WTC11 (cell line): Measurements from ENCODE around the gene GPRC5C. TPM values are rescaled to one million over a fixed set of nuclear protein-coding genes. Genes with fewer than 3 reads are reported as not detected.

Experiments
- ATAC-seq: fragments of 200-7000 bp; cut with Tn5 transposase; 2 replicates; pipeline ENCODE4 v1.10.0; 2021; ENCODE audit warnings: mild to moderate bottlenecking, moderate library complexity
- CTCF ChIA-PET: fragments of 300-600 bp; sonication (Branson Sonifier 250); formaldehyde crosslinking; loops from one replicate; lab custom pipeline; 2021; ENCODE audit warnings: antibody characterized with exemption; lab: Charles Lee
- POLR2A ChIA-PET: fragments of 350-600 bp; sonication (Branson Sonifier 250); formaldehyde crosslinking; loops from one replicate; lab custom pipeline; 2021; ENCODE audit warnings: antibody characterized with exemption; lab: Charles Lee
- DNase-seq: peaks from one replicate; pipeline ENCODE4 v3.0.0; 2021; ENCODE audit warnings: low spot score
- H3K27ac Mint-ChIP-seq: 2 replicates; pipeline ENCODE4 v1.8.0; 2021; ENCODE audit warnings: mixed read lengths
- H3K27me3 Mint-ChIP-seq: 2 replicates; pipeline ENCODE4 v1.8.0; 2021; ENCODE audit warnings: low read depth, mild to moderate bottlenecking, moderate library complexity, mixed read lengths
- H3K36me3 Mint-ChIP-seq: 2 replicates; pipeline ENCODE4 v1.8.0; 2021; ENCODE audit warnings: mixed read lengths
- H3K4me1 Mint-ChIP-seq: 2 replicates; pipeline ENCODE4 v1.8.0; 2022; ENCODE audit warnings: mixed read lengths
- H3K4me3 Mint-ChIP-seq: 2 replicates; pipeline ENCODE4 v1.8.0; 2021; ENCODE audit warnings: mild to moderate bottlenecking, moderate library complexity, mixed read lengths
- H3K9me3 Mint-ChIP-seq: 2 replicates; pipeline ENCODE4 v1.8.0; 2021; ENCODE audit warnings: mixed read lengths
- CREB1 ChIP-seq: sonication (generic); formaldehyde crosslinking; IDR thresholded peaks from 2 replicates; pipeline ENCODE4 v1.8.0; 2023; ENCODE audit warnings: mild to moderate bottlenecking, missing genetic modification reagents
- ESRRA ChIP-seq: sonication (generic); formaldehyde crosslinking; IDR thresholded peaks from 2 replicates; pipeline ENCODE4 v1.8.1; 2022; ENCODE audit warnings: mild to moderate bottlenecking, missing genetic modification reagents, borderline replicate concordance
- MXD4 ChIP-seq: fragments of 250-450 bp; sonication (Bioruptor Pico); IDR thresholded peaks from 2 replicates; pipeline ENCODE4 v1.8.0; 2021; ENCODE audit warnings: mild to moderate bottlenecking, moderate library complexity, borderline replicate concordance
- MYBL2 ChIP-seq: sonication (generic); formaldehyde crosslinking; IDR thresholded peaks from 2 replicates; pipeline ENCODE4 v1.8.1; 2023; ENCODE audit warnings: mild to moderate bottlenecking, moderate library complexity, missing genetic modification reagents
- PRRX2 ChIP-seq: fragments of 250-450 bp; sonication (Bioruptor Pico); IDR thresholded peaks from 2 replicates; pipeline ENCODE4 v1.8.0; 2021; ENCODE audit warnings: mild to moderate bottlenecking
- SMAD3 ChIP-seq: sonication (generic); formaldehyde crosslinking; IDR thresholded peaks from 2 replicates; pipeline ENCODE4 v1.8.0; 2022; ENCODE audit warnings: missing genetic modification reagents, mild to moderate bottlenecking, borderline replicate concordance
- TEAD1 ChIP-seq: sonication (generic); formaldehyde crosslinking; IDR thresholded peaks from 2 replicates; pipeline ENCODE4 v1.8.0; 2022; ENCODE audit warnings: mild to moderate bottlenecking, missing genetic modification reagents
- USF2 ChIP-seq: sonication (generic); formaldehyde crosslinking; IDR thresholded peaks from 2 replicates; pipeline ENCODE4 v1.8.1; 2023; ENCODE audit warnings: mild to moderate bottlenecking, missing genetic modification reagents, moderate library complexity
- ZNF138 ChIP-seq: sonication (generic); formaldehyde crosslinking; conservative IDR thresholded peaks from 2 replicates; pipeline ENCODE4 v1.8.1; 2022; ENCODE audit warnings: mild to moderate bottlenecking, moderate library complexity, missing genetic modification reagents
- ZNF317 ChIP-seq: sonication (generic); formaldehyde crosslinking; IDR thresholded peaks from 2 replicates; pipeline ENCODE4 v1.8.1; 2023; ENCODE audit warnings: low read depth, mild to moderate bottlenecking, moderate library complexity, missing genetic modification reagents, borderline replicate concordance
- ZNF396 ChIP-seq: fragments of 250-450 bp; sonication (Bioruptor Pico); IDR thresholded peaks from 2 replicates; pipeline ENCODE4 v1.8.0; 2021; ENCODE audit warnings: mild to moderate bottlenecking, moderate library complexity, borderline replicate concordance
- ZNF512 ChIP-seq: sonication (generic); formaldehyde crosslinking; IDR thresholded peaks from 2 replicates; pipeline ENCODE4 v1.8.1; 2022; ENCODE audit warnings: missing genetic modification reagents, borderline replicate concordance
- ZNF532 ChIP-seq: fragments of 250-450 bp; sonication (Bioruptor Pico); IDR thresholded peaks from 2 replicates; pipeline ENCODE4 v1.9.0; 2021; ENCODE audit warnings: mild to moderate bottlenecking, borderline replicate concordance
- total RNA-seq: library from RNA; stranded (reverse); gene quantifications from 3 replicates; pipeline ENCODE4 v1.2.3, GENCODE V29; 2021
- TF ChIP-seq, protein P1 (sequence below): fragments of 250-450 bp; sonication (Bioruptor Pico); IDR thresholded peaks from 2 replicates; pipeline ENCODE4 v1.8.0; 2021; ENCODE audit warnings: mild to moderate bottlenecking
- TF ChIP-seq, protein P2 (sequence below): sonication (generic); formaldehyde crosslinking; IDR thresholded peaks from 2 replicates; pipeline ENCODE4 v1.8.0; 2023; ENCODE audit warnings: mild to moderate bottlenecking, missing genetic modification reagents

GPRC5C gene
- total RNA-seq, 1 experiment from 2014 or later, result 19.6 TPM

- H3K27ac Mint-ChIP-seq, result no peak overlapping the region
- H3K27me3 Mint-ChIP-seq, result no peaks in the 10 kb centered on the region; the same call in 1 of the 2 replicates
- no peak overlapping the region for H3K4me3 Mint-ChIP-seq
- POLR2A ChIA-PET, result interaction anchor here (0.5 kb wide), 1 partner anchor 742 kb away, joined by 3 read pairs; no protein-coding TSS in a partner anchor
- no peaks in the 10 kb centered on the region for H3K9me3 Mint-ChIP-seq
- TF ChIP-seq ZNF317 (CRISPR knock-in tag) (no peak), SMAD3 (no peak), ZNF512 (CRISPR knock-in tag) (no peak), MXD4 (CRISPR knock-in tag) (no peak), CREB1 (CRISPR knock-in tag) (no peak), PRRX2 (CRISPR knock-in tag) (no peak), ZNF396 (CRISPR knock-in tag) (no peak), MYBL2 (no peak), ZNF532 (CRISPR knock-in tag) (no peak), ESRRA (CRISPR knock-in tag) (no peak), USF2 (CRISPR knock-in tag) (no peak), TEAD1 (CRISPR knock-in tag) (no peak), ZNF138 (CRISPR knock-in tag) (no peak)
- TF ChIP-seq, protein P1, sequence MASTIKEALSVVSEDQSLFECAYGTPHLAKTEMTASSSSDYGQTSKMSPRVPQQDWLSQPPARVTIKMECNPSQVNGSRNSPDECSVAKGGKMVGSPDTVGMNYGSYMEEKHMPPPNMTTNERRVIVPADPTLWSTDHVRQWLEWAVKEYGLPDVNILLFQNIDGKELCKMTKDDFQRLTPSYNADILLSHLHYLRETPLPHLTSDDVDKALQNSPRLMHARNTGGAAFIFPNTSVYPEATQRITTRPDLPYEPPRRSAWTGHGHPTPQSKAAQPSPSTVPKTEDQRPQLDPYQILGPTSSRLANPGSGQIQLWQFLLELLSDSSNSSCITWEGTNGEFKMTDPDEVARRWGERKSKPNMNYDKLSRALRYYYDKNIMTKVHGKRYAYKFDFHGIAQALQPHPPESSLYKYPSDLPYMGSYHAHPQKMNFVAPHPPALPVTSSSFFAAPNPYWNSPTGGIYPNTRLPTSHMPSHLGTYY, result no peak
- TF ChIP-seq, protein P2, sequence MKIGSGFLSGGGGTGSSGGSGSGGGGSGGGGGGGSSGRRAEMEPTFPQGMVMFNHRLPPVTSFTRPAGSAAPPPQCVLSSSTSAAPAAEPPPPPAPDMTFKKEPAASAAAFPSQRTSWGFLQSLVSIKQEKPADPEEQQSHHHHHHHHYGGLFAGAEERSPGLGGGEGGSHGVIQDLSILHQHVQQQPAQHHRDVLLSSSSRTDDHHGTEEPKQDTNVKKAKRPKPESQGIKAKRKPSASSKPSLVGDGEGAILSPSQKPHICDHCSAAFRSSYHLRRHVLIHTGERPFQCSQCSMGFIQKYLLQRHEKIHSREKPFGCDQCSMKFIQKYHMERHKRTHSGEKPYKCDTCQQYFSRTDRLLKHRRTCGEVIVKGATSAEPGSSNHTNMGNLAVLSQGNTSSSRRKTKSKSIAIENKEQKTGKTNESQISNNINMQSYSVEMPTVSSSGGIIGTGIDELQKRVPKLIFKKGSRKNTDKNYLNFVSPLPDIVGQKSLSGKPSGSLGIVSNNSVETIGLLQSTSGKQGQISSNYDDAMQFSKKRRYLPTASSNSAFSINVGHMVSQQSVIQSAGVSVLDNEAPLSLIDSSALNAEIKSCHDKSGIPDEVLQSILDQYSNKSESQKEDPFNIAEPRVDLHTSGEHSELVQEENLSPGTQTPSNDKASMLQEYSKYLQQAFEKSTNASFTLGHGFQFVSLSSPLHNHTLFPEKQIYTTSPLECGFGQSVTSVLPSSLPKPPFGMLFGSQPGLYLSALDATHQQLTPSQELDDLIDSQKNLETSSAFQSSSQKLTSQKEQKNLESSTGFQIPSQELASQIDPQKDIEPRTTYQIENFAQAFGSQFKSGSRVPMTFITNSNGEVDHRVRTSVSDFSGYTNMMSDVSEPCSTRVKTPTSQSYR (CRISPR knock-in tag), result no peak
- TF ChIP-seq, all 79 proteins: peak for 0
- Mint-ChIP-seq H3K36me3 (no peaks in the 10 kb centered on the region), H3K4me1 (peaks cover 22% of the 10 kb centered on the region)
- DNase-seq (no peak), ATAC-seq (no peak)
- CTCF ChIA-PET, result interaction anchor here (1.4 to 5.9 kb wide), 4 partner anchors 12 to 62 kb away, joined by 5 to 48 read pairs (median 6); partner anchors contain the start of gene GPR142
Observed at GRCh38 chr17:74391771-74392170, 40.1 kb upstream of the GPRC5C start.
